ENCODE results near the gene PIH1D1. TPM values are rescaled to one million over a fixed set of nuclear protein-coding genes. Genes with fewer than 3 reads are reported as not detected.
A peak's percentile ranks its signal among the peaks of the same experiment; 100 is the strongest.

PIH1D1 gene
- total RNA-seq, 1 experiment from 2014 or later = 122 TPM

DNA sequence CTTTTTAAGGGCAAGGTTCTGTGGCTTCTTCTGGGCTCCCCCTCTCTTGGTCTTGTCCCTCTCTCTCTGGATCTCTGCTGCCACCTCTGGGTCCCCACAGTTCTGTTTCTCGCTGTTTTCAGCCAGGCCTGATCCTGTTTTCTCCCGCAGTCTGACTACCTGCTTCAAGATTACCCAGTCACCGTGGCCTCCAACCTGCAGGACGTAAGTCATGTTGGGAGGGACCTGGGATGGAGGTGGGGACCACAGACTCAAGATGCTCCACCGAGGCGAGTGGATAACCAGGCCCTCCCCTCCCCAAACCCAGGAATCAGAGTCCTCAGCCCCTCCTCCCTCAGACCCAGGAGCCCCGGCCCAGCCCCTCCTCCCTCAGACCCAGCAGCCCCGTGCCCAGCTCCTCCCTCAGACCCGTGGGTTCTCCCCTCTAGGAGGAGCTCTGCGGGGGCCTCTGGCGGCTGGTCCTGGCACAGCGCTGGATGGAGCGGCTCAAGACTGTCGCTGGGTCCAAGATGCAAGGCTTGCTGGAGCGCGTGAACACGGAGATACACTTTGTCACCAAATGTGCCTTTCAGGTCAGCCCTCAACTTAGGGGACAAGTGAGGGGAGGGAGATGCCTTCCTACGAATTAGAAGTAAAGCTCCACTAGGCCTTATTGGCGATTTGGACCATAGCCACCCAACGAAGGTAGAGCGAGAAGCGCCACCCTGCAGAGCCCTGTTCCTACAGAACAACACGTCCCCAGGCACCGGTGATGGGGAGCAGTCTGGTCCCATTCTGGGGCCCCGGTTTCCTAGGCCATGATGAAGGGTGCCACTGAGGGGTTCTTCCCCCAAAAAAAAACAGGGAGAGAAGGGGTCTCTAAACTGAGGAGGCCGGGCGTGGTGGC, 24.6 kb upstream of the PIH1D1 start:
- Histone ChIP-seq H3K4me1 (ENCODE audit: insufficient read depth, low read length, poor library complexity, severe bottlenecking) (peaks cover 10% of the 10 kb centered on the region), H3K9me3 (ENCODE audit: low read depth, low read length, poor library complexity, severe bottlenecking) (no peaks in the 10 kb centered on the region), H3K27ac (ENCODE audit: low read depth, low read length, poor library complexity, severe bottlenecking) (no peak overlapping the region), H3K4me3 (ENCODE audit: low read depth, low read length, poor library complexity, severe bottlenecking) (no peak overlapping the region), H3K27me3 (replicated peaks; ENCODE audit: insufficient read depth, low read depth, low read length, poor library complexity) (no peaks in the 10 kb centered on the region), H3K36me3 (ENCODE audit: insufficient read depth, low read length, poor library complexity, severe bottlenecking) (no peaks in the 10 kb centered on the region)
- intact Hi-C loops (cut with micrococcal nuclease; ENCODE audit: unreplicated experiment) = no loop called here
- peak; percentile 83 for DNase-seq (ENCODE audit: low spot score)
- BruUV-seq (replicated peaks) = no TSS peak
- POLR2A ChIA-PET (ENCODE audit: low non-redundant PET) = interaction anchor here (0.5 kb wide), 2 partner anchors 18 to 66 kb away, joined by 7 to 8 read pairs; no protein-coding TSS in a partner anchor
- CTCF ChIA-PET = interaction anchor here (0.6 to 1.2 kb wide), 6 partner anchors 18 to 110 kb away, joined by 3 to 12 read pairs (median 4); partner anchors contain the start of gene ALDH16A1
- TF ChIP-seq EZH2 (IDR thresholded peaks at IDR 0.05; ENCODE audit: borderline replicate concordance, low read depth, low read length, poor library complexity, severe bottlenecking) = no peak
- TF ChIP-seq, protein P1, sequence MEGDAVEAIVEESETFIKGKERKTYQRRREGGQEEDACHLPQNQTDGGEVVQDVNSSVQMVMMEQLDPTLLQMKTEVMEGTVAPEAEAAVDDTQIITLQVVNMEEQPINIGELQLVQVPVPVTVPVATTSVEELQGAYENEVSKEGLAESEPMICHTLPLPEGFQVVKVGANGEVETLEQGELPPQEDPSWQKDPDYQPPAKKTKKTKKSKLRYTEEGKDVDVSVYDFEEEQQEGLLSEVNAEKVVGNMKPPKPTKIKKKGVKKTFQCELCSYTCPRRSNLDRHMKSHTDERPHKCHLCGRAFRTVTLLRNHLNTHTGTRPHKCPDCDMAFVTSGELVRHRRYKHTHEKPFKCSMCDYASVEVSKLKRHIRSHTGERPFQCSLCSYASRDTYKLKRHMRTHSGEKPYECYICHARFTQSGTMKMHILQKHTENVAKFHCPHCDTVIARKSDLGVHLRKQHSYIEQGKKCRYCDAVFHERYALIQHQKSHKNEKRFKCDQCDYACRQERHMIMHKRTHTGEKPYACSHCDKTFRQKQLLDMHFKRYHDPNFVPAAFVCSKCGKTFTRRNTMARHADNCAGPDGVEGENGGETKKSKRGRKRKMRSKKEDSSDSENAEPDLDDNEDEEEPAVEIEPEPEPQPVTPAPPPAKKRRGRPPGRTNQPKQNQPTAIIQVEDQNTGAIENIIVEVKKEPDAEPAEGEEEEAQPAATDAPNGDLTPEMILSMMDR (conservative IDR thresholded peaks at IDR 0.05; ENCODE audit: low read depth, low read length) = peak; percentile 83

DNA sequence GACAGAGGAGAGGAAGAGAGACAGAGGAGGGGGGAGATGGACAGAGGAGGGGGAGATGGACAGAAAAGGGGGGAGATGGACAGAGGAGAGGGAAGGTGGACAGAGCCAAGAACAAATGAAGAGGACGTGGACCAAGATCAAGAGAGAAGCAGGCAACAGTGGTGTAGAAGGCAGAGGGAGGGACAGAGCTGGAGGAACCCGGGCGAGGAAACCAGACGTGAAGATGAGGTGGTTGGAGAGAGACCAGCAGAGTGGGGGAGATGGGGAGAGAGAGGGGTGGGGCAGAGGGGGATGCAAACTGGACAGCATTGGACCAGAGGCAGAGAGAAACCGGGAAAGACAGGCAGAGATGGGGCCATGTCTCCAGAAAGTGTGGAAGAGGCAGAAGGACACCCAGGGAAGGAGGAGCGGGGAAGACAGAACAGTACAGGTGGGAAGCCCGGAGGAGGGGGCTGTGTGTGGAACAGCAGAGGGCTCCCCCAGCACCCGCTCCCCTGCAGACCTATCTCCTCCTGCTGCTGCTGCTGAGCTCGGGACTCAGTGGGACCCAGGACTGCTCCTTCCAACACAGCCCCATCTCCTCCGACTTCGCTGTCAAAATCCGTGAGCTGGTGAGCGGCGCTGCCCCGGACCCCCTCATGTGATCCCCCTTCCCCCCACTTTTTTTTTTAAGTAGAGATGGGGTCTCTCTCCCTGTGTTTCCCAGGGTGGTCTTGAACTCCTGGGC, 23.7 kb upstream of the PIH1D1 start:
- DNase-seq (ENCODE audit: low spot score) = no peak
- ChIA-PET CTCF (interaction anchor here (0.6 to 1.2 kb wide), 4 partner anchors 17 to 83 kb away, joined by 3 to 6 read pairs (median 4); partner anchors contain the start of gene ALDH16A1), POLR2A (ENCODE audit: low non-redundant PET) (interaction anchor here (0.5 kb wide), 1 partner anchor 52 kb away, joined by 8 read pairs; the partner anchor contains the start of gene RCN3)
- intact Hi-C loops (cut with micrococcal nuclease; ENCODE audit: unreplicated experiment) = no loop called here
- Histone ChIP-seq H3K9me3 (ENCODE audit: low read depth, low read length, poor library complexity, severe bottlenecking) (no peaks in the 10 kb centered on the region), H3K27ac (ENCODE audit: low read depth, low read length, poor library complexity, severe bottlenecking) (no peak overlapping the region), H3K27me3 (replicated peaks; ENCODE audit: insufficient read depth, low read depth, low read length, poor library complexity) (no peaks in the 10 kb centered on the region), H3K36me3 (ENCODE audit: insufficient read depth, low read length, poor library complexity, severe bottlenecking) (no peaks in the 10 kb centered on the region), H3K4me1 (ENCODE audit: insufficient read depth, low read length, poor library complexity, severe bottlenecking) (peaks cover 10% of the 10 kb centered on the region), H3K4me3 (ENCODE audit: low read depth, low read length, poor library complexity, severe bottlenecking) (no peak overlapping the region)
- TF ChIP-seq EZH2 (IDR thresholded peaks at IDR 0.05; ENCODE audit: borderline replicate concordance, low read depth, low read length, poor library complexity, severe bottlenecking) = no peak
- TF ChIP-seq, protein P1 (conservative IDR thresholded peaks at IDR 0.05; ENCODE audit: low read depth, low read length) = no peak
- BruUV-seq (replicated peaks) = no TSS peak

- Histone ChIP-seq H3K9me3 (ENCODE audit: low read depth, low read length, poor library complexity, severe bottlenecking) (no peaks in the 10 kb centered on the region), H3K4me3 (ENCODE audit: low read depth, low read length, poor library complexity, severe bottlenecking) (peak overlapping the region; percentile 64), H3K27ac (ENCODE audit: low read depth, low read length, poor library complexity, severe bottlenecking) (peak overlapping the region; percentile 59), H3K27me3 (replicated peaks; ENCODE audit: insufficient read depth, low read depth, low read length, poor library complexity) (no peaks in the 10 kb centered on the region), H3K36me3 (ENCODE audit: insufficient read depth, low read length, poor library complexity, severe bottlenecking) (no peaks in the 10 kb centered on the region), H3K4me1 (ENCODE audit: insufficient read depth, low read length, poor library complexity, severe bottlenecking) (peaks cover 10% of the 10 kb centered on the region)
- intact Hi-C loops (cut with micrococcal nuclease; ENCODE audit: unreplicated experiment) = no loop called here
- DNase-seq (ENCODE audit: low spot score) = no peak
- ChIA-PET POLR2A (ENCODE audit: low non-redundant PET) (no interaction called here), CTCF (interaction anchor here (0.6 kb wide), 1 partner anchor 75 kb away, joined by 3 read pairs; no protein-coding TSS in a partner anchor)
- no TSS peak for BruUV-seq (replicated peaks)
- TF ChIP-seq, protein P1 (conservative IDR thresholded peaks at IDR 0.05; ENCODE audit: low read depth, low read length) = no peak
- no peak for TF ChIP-seq EZH2 (IDR thresholded peaks at IDR 0.05; ENCODE audit: borderline replicate concordance, low read depth, low read length, poor library complexity, severe bottlenecking)
Observed at GRCh38 chr19:49474542-49474924, 22.9 kb upstream of the PIH1D1 start.
